GM19438 (cell line): ENCODE measurements around the gene HUNK.
"Not testable (repeated sequence)": the region's sequence is repeated elsewhere in the genome, so short reads cannot be mapped to it uniquely, and the experiment has no call there.

ENCODE experiments used
- ATAC-seq: cut with Tn5 transposase; IDR thresholded peaks from one replicate; pipeline ENCODE4 v1.9.1; 2021; ENCODE audit warnings: low read depth; ENCODE audit not compliant: unreplicated experiment

Gene HUNK

DNA sequence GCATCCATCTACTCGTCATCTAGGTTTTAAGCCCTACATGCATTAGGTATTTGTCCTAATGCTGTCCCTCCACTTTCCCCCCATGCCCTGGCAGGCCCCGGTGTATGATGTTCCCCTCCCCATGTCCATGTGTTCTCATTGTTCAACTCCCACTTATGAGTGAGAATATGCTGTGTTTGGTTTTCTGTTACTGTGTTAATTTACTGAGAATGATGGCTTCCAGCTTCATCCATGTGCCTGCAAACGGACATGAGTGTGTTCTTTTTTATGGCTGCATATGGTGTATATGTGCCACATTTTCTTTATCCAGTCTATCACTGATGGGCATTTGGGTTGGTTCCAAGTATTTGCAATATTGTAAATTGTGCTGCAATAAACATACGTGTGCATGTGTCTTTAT lies 165.9 kb downstream of the HUNK start:
- not testable (repeated sequence) for ATAC-seq

DNA sequence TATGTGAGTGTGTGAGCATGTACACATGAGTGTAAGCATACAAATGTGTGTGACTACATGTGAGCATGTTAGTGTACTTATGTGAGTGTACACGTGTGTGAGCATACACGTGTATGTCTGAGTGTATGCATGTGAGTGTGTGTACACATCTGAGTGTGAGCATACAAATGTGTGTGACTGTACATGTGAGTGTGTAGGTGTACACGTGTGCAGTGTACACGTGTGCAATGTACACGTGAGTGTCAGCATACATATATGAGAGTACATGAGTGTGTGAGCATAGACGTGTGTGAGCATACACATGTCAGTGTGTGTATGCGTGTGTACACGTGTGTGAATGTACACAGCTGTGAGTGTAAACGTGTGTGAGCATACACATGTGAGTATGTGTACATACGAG lies 170.6 kb downstream of the HUNK start:
- ATAC-seq: no peak

DNA sequence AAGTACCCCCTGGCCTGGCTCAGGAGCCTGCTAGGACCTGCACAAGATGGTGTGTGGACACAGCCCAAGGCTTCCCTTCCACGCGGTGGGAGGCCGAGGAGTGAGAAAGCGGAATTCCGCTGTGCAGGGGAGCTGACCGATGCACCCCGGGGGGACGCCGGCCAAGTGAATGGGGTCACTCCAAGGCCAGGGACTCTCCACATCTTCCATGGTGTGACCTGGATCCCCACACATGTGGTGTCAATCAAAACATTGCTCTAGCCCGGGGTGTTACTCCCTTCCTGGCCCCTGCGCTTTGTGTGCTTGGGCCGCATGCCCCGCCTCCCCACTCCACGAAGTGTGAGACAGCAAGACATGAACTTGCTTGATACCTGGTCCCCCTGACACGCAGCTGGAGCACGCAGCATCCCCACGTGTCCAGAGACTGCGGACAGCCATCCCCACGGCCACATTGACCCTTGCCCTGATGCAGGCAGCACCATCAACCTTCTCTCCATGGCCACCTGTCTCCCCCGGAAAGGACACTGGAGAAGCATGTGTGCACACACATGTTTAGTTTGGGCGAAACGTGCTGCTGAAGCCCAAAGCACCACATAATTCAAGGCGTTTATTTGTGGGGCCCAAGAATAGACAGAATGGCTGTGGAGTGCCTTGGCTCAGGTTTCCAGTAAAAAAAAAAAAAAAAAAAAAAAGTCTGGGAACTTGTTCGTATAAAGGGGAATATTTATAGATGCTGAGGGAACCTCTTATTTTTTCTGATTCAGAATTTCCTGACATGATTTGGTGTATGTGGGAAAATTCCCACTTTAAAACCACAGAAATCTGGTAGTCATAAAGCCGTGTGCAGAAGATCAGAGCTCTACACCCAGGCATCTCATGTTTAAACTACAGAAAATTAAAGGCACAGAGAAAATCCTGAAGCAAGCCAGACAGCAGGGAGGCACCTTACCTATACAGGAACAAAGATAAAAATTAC lies 171.7 kb downstream of the HUNK start:
- ATAC-seq: no peak

DNA sequence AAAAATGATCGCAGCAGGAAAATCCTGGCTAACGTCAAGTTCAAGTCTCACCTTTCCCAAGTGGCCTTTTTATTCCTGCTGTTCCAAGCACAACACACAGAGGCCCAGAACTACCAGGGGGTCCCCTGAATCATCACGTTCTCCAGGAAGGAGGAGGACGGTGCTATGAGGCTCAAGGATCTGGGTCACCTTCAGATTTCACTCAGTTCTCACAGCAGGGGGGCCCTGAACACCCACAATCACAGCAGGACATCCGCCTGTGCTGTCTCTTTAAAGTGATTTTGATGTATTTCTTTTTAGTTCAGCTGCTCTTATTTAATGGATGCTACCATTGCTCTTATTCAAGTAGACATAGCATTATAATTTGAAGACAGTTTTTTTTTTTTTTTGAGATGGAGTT lies 173.4 kb downstream of the HUNK start:
- no peak for ATAC-seq

DNA sequence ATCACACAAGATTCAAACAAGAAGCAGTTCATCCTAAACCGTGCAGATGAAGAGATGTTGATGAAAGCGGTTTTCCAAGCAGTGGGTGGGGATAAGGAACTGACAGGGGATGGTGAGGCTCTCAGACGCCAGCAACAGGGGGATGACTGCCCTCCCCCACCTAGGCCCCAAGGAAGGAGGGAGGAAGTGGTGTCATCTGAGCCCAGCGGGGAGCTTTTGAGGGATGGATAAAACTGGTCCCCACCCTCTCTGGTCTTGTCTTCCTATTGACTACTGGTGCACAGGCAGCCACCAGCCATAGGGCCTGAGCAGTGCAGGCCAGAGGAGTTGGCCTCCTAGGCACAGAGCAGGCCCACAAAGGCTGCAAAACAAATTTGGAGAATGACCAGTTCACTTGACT lies 175.5 kb downstream of the HUNK start:
- ATAC-seq: no peak
